Uterus (tissue), 4 donors: Measurements from ENCODE around the gene S100PBP. TPM values are rescaled to one million over a fixed set of nuclear protein-coding genes. Genes with fewer than 3 reads are reported as not detected.

Experiments
- DNase-seq, 2 donors: peaks; one replicate each; pipeline ENCODE4 v3.0.0-alpha.2; 2019 to 2020
- H3K27ac ChIP-seq, 2 donors: fragments of 200-600 bp; sonication (generic); 1 replicate in 1 of 2; 2 replicates in 1 of 2; pipeline ENCODE4 v1.5.1; 2016 to 2018
- H3K27me3 ChIP-seq, 2 donors: fragments of 200-600 bp; sonication (generic); one replicate each; pipeline ENCODE4 v1.5.1; 2018 to 2019; ENCODE audit warnings: control low read depth in 1 of 2
- H3K36me3 ChIP-seq, 2 donors: fragments of 200-600 bp; sonication (generic); one replicate each; pipeline ENCODE4 v1.5.1; 2019; ENCODE audit warnings: control low read depth in 1 of 2
- H3K4me1 ChIP-seq, 2 donors: fragments of 200-600 bp; sonication (generic); one replicate each; pipeline ENCODE4 v1.5.1; 2018 to 2019; ENCODE audit warnings: control low read depth in 1 of 2
- H3K4me3 ChIP-seq, 2 donors: fragments of 200-600 bp; sonication (generic); 1 replicate in 1 of 2; 2 replicates in 1 of 2; pipeline ENCODE4 v1.5.1; 2018 to 2019; ENCODE audit warnings: mild to moderate bottlenecking in 1 of 2
- H3K9me3 ChIP-seq, 2 donors: fragments of 200-600 bp; sonication (generic); one replicate each; pipeline ENCODE4 v1.5.1; 2019; ENCODE audit warnings: control low read depth in 1 of 2
- CTCF ChIP-seq, 4 experiments: fragments of 200-600 bp in 2 of 4; fragments of 450-650 bp in 2 of 4; sonication (generic) in 2 of 4; IDR thresholded peaks; one replicate each; pipeline ENCODE4 v1.5.1; 2016 to 2019; ENCODE audit warnings: antibody characterized with exemption in 4 of 4, mild to moderate bottlenecking in 2 of 4, moderate library complexity in 1 of 4
- POLR2A ChIP-seq, 2 donors: fragments of 450-650 bp; IDR thresholded peaks; one replicate each; pipeline ENCODE4 v1.6.1; 2016; ENCODE audit warnings: antibody characterized with exemption in 2 of 2, mild to moderate bottlenecking in 1 of 2, moderate library complexity in 1 of 2
- intact Hi-C: fragments of 100-400 bp; cut with DNase I; formaldehyde crosslinking; loops from one replicate; pipeline ENCODE4 v1.15.1; 2023; ENCODE audit warnings: low total_unique reads
- total RNA-seq, 4 donors: library from RNA; depleted of rRNA in 3 of 4; stranded (reverse); fragments of >200 nt in 3 of 4; gene quantifications; one replicate each; pipeline versions ENCODE4 v1.1.0 to v1.2.4, GENCODE V29; 2014 to 2023
- donor health status: DM: yes; HTN: yes; CAD: no.

The S100PBP gene
- total RNA-seq, 4 donors from 2014 or later, result 50.2 to 168 (median 76.4) TPM

- no peaks in the 10 kb centered on the region for H3K36me3 ChIP-seq
- H3K27me3 ChIP-seq, result no peaks in the 10 kb centered on the region
- DNase-seq, result no peak
- no peaks in the 10 kb centered on the region for H3K9me3 ChIP-seq
- H3K27ac ChIP-seq, result no peak overlapping the region
- intact Hi-C loops, result no loop called here
- H3K4me1 ChIP-seq, result no peaks in the 10 kb centered on the region
- H3K4me3 ChIP-seq, result no peak overlapping the region
- TF ChIP-seq CTCF (IDR thresholded peaks at IDR 0.05) (no peak), POLR2A (IDR thresholded peaks at IDR 0.05) (no peak)
Observed at GRCh38 chr1:32780005-32780404, 37.4 kb upstream of the S100PBP start.

- Histone ChIP-seq H3K36me3 (no peaks in the 10 kb centered on the region), H3K27ac (no peak overlapping the region), H3K27me3 (no peaks in the 10 kb centered on the region), H3K4me3 (no peak overlapping the region), H3K4me1 (no peaks in the 10 kb centered on the region), H3K9me3 (no peaks in the 10 kb centered on the region)
- TF ChIP-seq POLR2A (IDR thresholded peaks at IDR 0.05) (no peak), CTCF (IDR thresholded peaks at IDR 0.05) (no peak)
- no peak for DNase-seq
- intact Hi-C loops, result no loop called here
Observed at GRCh38 chr1:32780628-32781234, 36.7 kb upstream of the S100PBP start.

- no peaks in the 10 kb centered on the region for H3K27me3 ChIP-seq
- intact Hi-C loops, result no loop called here
- no peaks in the 10 kb centered on the region for H3K4me1 ChIP-seq
- no peak overlapping the region for H3K27ac ChIP-seq
- no peaks in the 10 kb centered on the region for H3K9me3 ChIP-seq
- no peaks in the 10 kb centered on the region for H3K36me3 ChIP-seq
- no peak overlapping the region for H3K4me3 ChIP-seq
- TF ChIP-seq CTCF (IDR thresholded peaks at IDR 0.05), result no peak
- no peak for TF ChIP-seq POLR2A (IDR thresholded peaks at IDR 0.05)
- DNase-seq, result no peak
Observed at GRCh38 chr1:32782086-32782485, 35.4 kb upstream of the S100PBP start.

- H3K36me3 ChIP-seq, result no peaks in the 10 kb centered on the region
- intact Hi-C loops, result no loop called here
Observed at GRCh38 chr1:32783851-32784250, 33.6 kb upstream of the S100PBP start.

GRCh38 chr1:32784817-32785216, 32.6 kb upstream of the S100PBP start:
- Histone ChIP-seq H3K4me3 (no peak overlapping the region), H3K27me3 (no peaks in the 10 kb centered on the region), H3K9me3 (no peaks in the 10 kb centered on the region), H3K36me3 (no peaks in the 10 kb centered on the region), H3K4me1 (no peaks in the 10 kb centered on the region), H3K27ac (no peak overlapping the region)
- DNase-seq, result no peak
- no peak for TF ChIP-seq POLR2A (IDR thresholded peaks at IDR 0.05)
- no peak for TF ChIP-seq CTCF (IDR thresholded peaks at IDR 0.05)
- intact Hi-C loops, result no loop called here

More at GRCh38 chr1:32783851-32784250, 33.6 kb upstream of the S100PBP start:
- no peak overlapping the region for H3K4me3 ChIP-seq
- no peaks in the 10 kb centered on the region for H3K4me1 ChIP-seq
- TF ChIP-seq CTCF (IDR thresholded peaks at IDR 0.05), result no peak
- TF ChIP-seq POLR2A (IDR thresholded peaks at IDR 0.05), result no peak
- H3K27ac ChIP-seq, result no peak overlapping the region
- no peaks in the 10 kb centered on the region for H3K27me3 ChIP-seq
- no peaks in the 10 kb centered on the region for H3K9me3 ChIP-seq
- DNase-seq, result no peak
